Activated T-cell treated with anti-CD3 and anti-CD28 coated beads for 48 hours (primary cell): ENCODE measurements around the gene PHF21A.

Experiments used
- DNase-seq: peaks from one replicate; pipeline ENCODE4 v3.0.0-alpha.2; 2020; ENCODE audit warnings: low read depth

The PHF21A gene

GRCh38 chr11:45884596-45885185 is 236.6 kb downstream of the PHF21A start:
- no peak for DNase-seq
